K562 (cell line): Measurements from ENCODE around the gene PIP5K1B. TPM values are rescaled to one million over a fixed set of nuclear protein-coding genes. Genes with fewer than 3 reads are reported as not detected.

Source experiments
- ATAC-seq: fragments of 200-7000 bp; cut with Tn5 transposase; 3 replicates; pipeline ENCODE4 v1.9.1; 2020; ENCODE audit warnings: moderate library complexity
- BruUV-seq: library from RNA; stranded (reverse); fragments of 400-500 nt; replicated peaks from 2 replicates; lab custom pipeline; 2021; lab: Mats Ljungman, UMichigan
- CTCF ChIA-PET: fragments of 300-600 bp; formaldehyde crosslinking; extraction: SDS; loops from one replicate; lab custom pipeline; 2021; ENCODE audit warnings: low intra/inter-chr PET ratio; lab: Yijun Ruan, JAX
- POLR2A ChIA-PET: fragments of 300-600, 350-650 bp; sonication (Branson Sonifier 250); formaldehyde crosslinking; extraction: SDS; loops from one replicate; lab custom pipeline; 2021; ENCODE audit warnings: antibody characterized with exemption, inconsistent platforms; lab: Yijun Ruan, JAX
- DNase-seq, 4 experiments: peaks; one replicate each; pipeline versions ENCODE4 v3.0.0 to v3.0.0-alpha.2; 2011 to 2018; ENCODE audit warnings: low spot score in 3 of 4, mixed read lengths in 3 of 4; ENCODE audit errors: extremely low read depth in 1 of 4
- FAIRE-seq: peaks from 2 replicates; lab custom pipeline; 2011; peaks lifted over from hg19 to GRCh38; lab: Jason Lieb, UNC
- H2AFZ ChIP-seq: 2 replicates; pipeline ENCODE4 v1.6.0; 2011; ENCODE audit warnings: low read depth, low read length, control low read depth, inconsistent platforms
- H3K27ac ChIP-seq: fragments of 200-600 bp; 3 replicates; pipeline ENCODE4 v1.8.0; 2011; ENCODE audit warnings: low read depth, mild to moderate bottlenecking, control low read depth, inconsistent platforms, low read length, moderate library complexity, mixed read lengths; ENCODE audit errors: extremely low read depth
- H3K27me3 ChIP-seq, 2 experiments: fragments of 300-600 bp in 1 of 2; 2 replicates in 1 of 2; 3 replicates in 1 of 2; pipeline versions ENCODE4 v1.6.0 to v1.8.0; 2011; ENCODE audit warnings: inconsistent platforms in 2 of 2, low read length in 2 of 2, mild to moderate bottlenecking in 1 of 2, mixed read lengths in 1 of 2, moderate library complexity in 1 of 2; ENCODE audit not compliant: control insufficient read depth in 2 of 2, insufficient read depth in 2 of 2
- H3K36me3 ChIP-seq: fragments of 300-600 bp; 3 replicates; pipeline ENCODE4 v1.8.0; 2011; ENCODE audit warnings: mild to moderate bottlenecking, low read length, inconsistent platforms; ENCODE audit not compliant: control insufficient read depth, insufficient read depth
- H3K4me1 ChIP-seq, 2 experiments: fragments of 200-600 bp in 1 of 2; replicated peaks in 1 of 2; 2 replicates in 1 of 2; 3 replicates in 1 of 2; pipeline versions ENCODE4 v1.5.1 to v1.8.0; 2011; ENCODE audit warnings: inconsistent platforms in 2 of 2, low read length in 2 of 2, mild to moderate bottlenecking in 1 of 2, mixed read lengths in 1 of 2, moderate library complexity in 1 of 2; ENCODE audit not compliant: control insufficient read depth in 2 of 2, insufficient read depth in 2 of 2
- H3K4me2 ChIP-seq: 2 replicates; pipeline ENCODE4 v1.6.1; 2011; ENCODE audit warnings: low read length, control low read depth, inconsistent platforms, mixed read lengths; ENCODE audit not compliant: insufficient read depth
- H3K4me3 ChIP-seq: fragments of 200-600 bp; sonication (generic), shearing (Covaris generic); 2 replicates; pipeline ENCODE4 v1.5.1; 2016; ENCODE audit warnings: control low read depth, inconsistent platforms
- H3K79me2 ChIP-seq: fragments of 200-600 bp; 3 replicates; pipeline ENCODE4 v1.8.0; 2011; ENCODE audit warnings: low read length, inconsistent platforms; ENCODE audit not compliant: control insufficient read depth, insufficient read depth
- H3K9ac ChIP-seq, 2 experiments: 2 replicates each; pipeline versions ENCODE4 v1.6.0 to v1.6.1; 2011; ENCODE audit warnings: low read depth in 2 of 2, low read length in 2 of 2, control low read depth in 1 of 2, inconsistent platforms in 1 of 2, mild to moderate bottlenecking in 1 of 2, mixed read lengths in 1 of 2; ENCODE audit not compliant: insufficient read depth in 1 of 2
- H3K9me1 ChIP-seq: one replicate; pipeline ENCODE4 v1.6.0; 2011; ENCODE audit warnings: inconsistent platforms, mild to moderate bottlenecking, low read length, moderate library complexity; ENCODE audit not compliant: control insufficient read depth, insufficient read depth
- H3K9me3 ChIP-seq: replicated peaks from 2 replicates; pipeline ENCODE4 v1.5.1; 2011; ENCODE audit warnings: low read depth, low read length, inconsistent platforms; ENCODE audit not compliant: control insufficient read depth, insufficient read depth
- H4K20me1 ChIP-seq: replicated peaks from 2 replicates; pipeline ENCODE4 v1.6.1; 2011; ENCODE audit warnings: low read length, inconsistent platforms, mixed read lengths; ENCODE audit not compliant: control insufficient read depth, insufficient read depth
- BMI1 ChIP-seq: fragments of 150-350 bp; IDR thresholded peaks from 2 replicates; pipeline ENCODE4 v1.6.1; 2014; ENCODE audit warnings: low read length
- CHD1 ChIP-seq: fragments of 200-600 bp; sonication (generic); IDR thresholded peaks from one replicate; pipeline ENCODE4 v1.6.1; 2012; ENCODE audit warnings: mild to moderate bottlenecking, moderate library complexity, low read length, inconsistent platforms
- HDGF ChIP-seq: fragments of 450-650 bp; IDR thresholded peaks from 2 replicates; pipeline ENCODE4 v1.6.1; 2016
- HOXB6 ChIP-seq: fragments of 250-450 bp; sonication (Bioruptor Pico); IDR thresholded peaks from 2 replicates; pipeline ENCODE4 v1.5.1; 2022; ENCODE audit warnings: mild to moderate bottlenecking, borderline replicate concordance
- JUND ChIP-seq, 2 experiments: IDR thresholded peaks; 2 replicates in 1 of 2; 3 replicates in 1 of 2; pipeline ENCODE4 v1.6.1; 2011; ENCODE audit warnings: borderline replicate concordance in 2 of 2, low read depth in 2 of 2, low read length in 2 of 2, improper control_type of control experiment in 1 of 2, missing biosample characterization in 1 of 2, missing genetic modification characterization in 1 of 2, missing genetic modification reagents in 1 of 2
- MEIS2 ChIP-seq: fragments of 450-650 bp; IDR thresholded peaks from 2 replicates; pipeline ENCODE4 v1.6.1; 2014; ENCODE audit warnings: mild to moderate bottlenecking; ENCODE audit not compliant: partially characterized antibody
- NFATC3 ChIP-seq: fragments of 450-650 bp; IDR thresholded peaks from 2 replicates; pipeline ENCODE4 v1.6.1; 2017; ENCODE audit warnings: mild to moderate bottlenecking
- RBBP5 ChIP-seq: fragments of 200-600 bp; sonication (generic); IDR thresholded peaks from 2 replicates; pipeline ENCODE4 v1.6.1; 2012; ENCODE audit warnings: borderline replicate concordance, mild to moderate bottlenecking, low read length, control low read depth, inconsistent platforms; ENCODE audit not compliant: insufficient read depth, poor library complexity, severe bottlenecking
- SUPT5H ChIP-seq: fragments of 450-650 bp; IDR thresholded peaks from 2 replicates; pipeline ENCODE4 v1.6.1; 2016
- U2AF2 ChIP-seq: fragments of 200-400 bp; formaldehyde crosslinking; optimal IDR thresholded peaks from 2 replicates; pipeline ENCODE3; 2017; ENCODE audit warnings: low read depth, mild to moderate bottlenecking, low read length
- ZFP1 ChIP-seq: fragments of 450-650 bp; formaldehyde crosslinking; IDR thresholded peaks from 2 replicates; pipeline ENCODE4 v1.4.0; 2020; ENCODE audit warnings: mild to moderate bottlenecking, mixed read lengths
- ZNF197 ChIP-seq: fragments of 200-800 bp; sonication (Bioruptor generic); IDR thresholded peaks from 2 replicates; pipeline ENCODE4 v1.6.1; 2016; ENCODE audit warnings: low read depth, missing genetic modification characterization, missing compliant biosample characterization
- ZNF282 ChIP-seq: sonication (generic); formaldehyde crosslinking; IDR thresholded peaks from 2 replicates; pipeline ENCODE4 v1.8.1; 2023; ENCODE audit warnings: missing genetic modification reagents
- WGBS: fragments of 100-300 bp; shearing (Covaris generic); methylation state at CpG from one replicate; pipeline ENCODE4 v1.1.6; 2016; ENCODE audit warnings: low coverage, mixed read lengths; ENCODE audit not compliant: insufficient coverage; ENCODE audit errors: missing lambda C conversion rate; 5-methylcytosine and 5-hydroxymethylcytosine counted together
- in situ Hi-C: fragments of 300-500 bp; cut with MboI; formaldehyde crosslinking; loops from 4 replicates; pipeline ENCODE4 v1.15.0; 2018; ENCODE audit warnings: inconsistent platforms, mixed read lengths
- intact Hi-C: fragments of 100-400 bp; cut with micrococcal nuclease; formaldehyde crosslinking; loops from 2 replicates; pipeline ENCODE4 v1.14.2; 2022
- polyA plus RNA-seq, 8 experiments: library from polyadenylated mRNA; depleted of rRNA in 4 of 8; stranded (reverse) in 5 of 8; unstranded in 3 of 8; fragments of >200 nt; fragmentation: Nextera tagmentation in 2 of 8; fragmentation: Illumina TruSeq in 1 of 8; extraction: Ambion mirVana in 2 of 8; extraction: Trizol in 1 of 8; gene quantifications; 2 replicates each; pipeline versions ENCODE4 v1.2.1 to v1.2.3, GENCODE V29; 2011 to 2014; ENCODE audit warnings: inconsistent platforms in 1 of 8, missing spikeins in 1 of 8
- total RNA-seq, 7 experiments: library from RNA; depleted of rRNA in 6 of 7; stranded (reverse); fragments of >200 nt in 6 of 7; fragmentation: Illumina TruSeq in 2 of 7; extraction: Trizol in 2 of 7; gene quantifications; 2 replicates each; pipeline versions ENCODE4 v1.2.1 to v1.2.3, GENCODE V29; 2011 to 2021; ENCODE audit warnings: low replicate concordance in 1 of 7
- TF ChIP-seq, protein P1 (sequence below): fragments of 450-650 bp; IDR thresholded peaks from 2 replicates; pipeline ENCODE4 v1.6.1; 2014; ENCODE audit warnings: low read depth, mild to moderate bottlenecking, moderate library complexity, borderline replicate concordance
- TF ChIP-seq, protein P2 (sequence below): IDR thresholded peaks from 2 replicates; pipeline ENCODE4 v1.6.1; 2011; ENCODE audit not compliant: insufficient read length; ENCODE audit errors: extremely low read depth
- TF ChIP-seq, protein P3 (sequence below): fragments of 450-650 bp; formaldehyde crosslinking; IDR thresholded peaks from 2 replicates; pipeline ENCODE4 v1.4.0; 2022; ENCODE audit warnings: missing genetic modification characterization
- TF ChIP-seq, protein P4 (sequence below): fragments of 250-450 bp; sonication (Bioruptor Pico); IDR thresholded peaks from 2 replicates; pipeline ENCODE4 v1.5.0; 2021; ENCODE audit warnings: mild to moderate bottlenecking, moderate library complexity

Gene PIP5K1B
- total and polyA plus RNA-seq, 9 of the 15 experiments (the other 6 are each of a cell fraction or from before 2014, with no cell fraction given) = 3.1 to 12.9 (median 7.4) TPM

DNA sequence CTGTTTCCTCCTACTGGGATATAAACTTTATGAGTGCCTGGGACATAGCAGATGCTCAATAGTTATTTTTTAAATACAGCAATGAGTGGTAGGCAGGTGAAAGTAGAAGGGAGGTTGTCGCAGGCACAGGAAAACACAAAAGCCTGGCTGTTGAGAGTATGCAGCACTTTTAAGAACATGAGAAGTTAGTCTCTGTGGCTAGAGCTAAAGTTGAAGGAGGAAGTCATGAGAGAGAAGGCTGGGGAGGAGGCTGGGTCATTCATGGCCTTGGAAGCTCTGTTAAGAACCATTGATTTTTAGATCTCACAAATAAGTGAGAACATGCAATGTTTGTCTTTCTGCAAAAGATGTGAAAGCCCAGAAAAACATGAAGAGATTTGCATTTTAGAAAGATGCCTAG is 182.2 kb downstream of the PIP5K1B start:
- intact Hi-C loops = no loop called here
- DNase-seq (no peak), ATAC-seq (no peak), FAIRE-seq (no peak)
- Histone ChIP-seq H3K4me3 (no peak overlapping the region), H3K79me2 (no peaks in the 10 kb centered on the region), H3K9me1 (no peaks in the 10 kb centered on the region), H3K27ac (no peak overlapping the region), H3K4me2 (no peak overlapping the region), H3K4me1 (no peaks in the 10 kb centered on the region; a peak in 3 of 5 replicates), H3K9ac (no peak overlapping the region), H3K9me3 (no peaks in the 10 kb centered on the region), H2AFZ (no peak overlapping the region), H3K36me3 (no peaks in the 10 kb centered on the region), H4K20me1 (no peaks in the 10 kb centered on the region), H3K27me3 (no peaks in the 10 kb centered on the region)
- 78% methylated on average over 1 of the region's 1 CpG for WGBS
- CTCF ChIA-PET = no interaction called here
- no TSS peak for BruUV-seq
- POLR2A ChIA-PET = no interaction called here
- in situ Hi-C loops = no loop called here
- TF ChIP-seq HOXB6 (CRISPR knock-in tag) (no peak), U2AF2 (no peak), JUND (IDR thresholded peaks at IDR 0.05; ENCODE audit: borderline replicate concordance, low read depth, low read length) (no peak), JUND (tag; IDR thresholded peaks at IDR 0.05; ENCODE audit: borderline replicate concordance, low read depth, low read length) (no peak), CHD1 (no peak), NFATC3 (no peak), ZNF197 (CRISPR knock-in tag) (no peak), BMI1 (no peak), HDGF (no peak), SUPT5H (no peak), ZFP1 (CRISPR knock-in tag) (no peak), ZNF282 (CRISPR knock-in tag) (no peak), RBBP5 (no peak), MEIS2 (no peak)
- TF ChIP-seq, protein P1, sequence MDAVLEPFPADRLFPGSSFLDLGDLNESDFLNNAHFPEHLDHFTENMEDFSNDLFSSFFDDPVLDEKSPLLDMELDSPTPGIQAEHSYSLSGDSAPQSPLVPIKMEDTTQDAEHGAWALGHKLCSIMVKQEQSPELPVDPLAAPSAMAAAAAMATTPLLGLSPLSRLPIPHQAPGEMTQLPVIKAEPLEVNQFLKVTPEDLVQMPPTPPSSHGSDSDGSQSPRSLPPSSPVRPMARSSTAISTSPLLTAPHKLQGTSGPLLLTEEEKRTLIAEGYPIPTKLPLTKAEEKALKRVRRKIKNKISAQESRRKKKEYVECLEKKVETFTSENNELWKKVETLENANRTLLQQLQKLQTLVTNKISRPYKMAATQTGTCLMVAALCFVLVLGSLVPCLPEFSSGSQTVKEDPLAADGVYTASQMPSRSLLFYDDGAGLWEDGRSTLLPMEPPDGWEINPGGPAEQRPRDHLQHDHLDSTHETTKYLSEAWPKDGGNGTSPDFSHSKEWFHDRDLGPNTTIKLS = no peak
- TF ChIP-seq, protein P2, sequence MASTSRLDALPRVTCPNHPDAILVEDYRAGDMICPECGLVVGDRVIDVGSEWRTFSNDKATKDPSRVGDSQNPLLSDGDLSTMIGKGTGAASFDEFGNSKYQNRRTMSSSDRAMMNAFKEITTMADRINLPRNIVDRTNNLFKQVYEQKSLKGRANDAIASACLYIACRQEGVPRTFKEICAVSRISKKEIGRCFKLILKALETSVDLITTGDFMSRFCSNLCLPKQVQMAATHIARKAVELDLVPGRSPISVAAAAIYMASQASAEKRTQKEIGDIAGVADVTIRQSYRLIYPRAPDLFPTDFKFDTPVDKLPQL = no peak
- TF ChIP-seq, protein P3, sequence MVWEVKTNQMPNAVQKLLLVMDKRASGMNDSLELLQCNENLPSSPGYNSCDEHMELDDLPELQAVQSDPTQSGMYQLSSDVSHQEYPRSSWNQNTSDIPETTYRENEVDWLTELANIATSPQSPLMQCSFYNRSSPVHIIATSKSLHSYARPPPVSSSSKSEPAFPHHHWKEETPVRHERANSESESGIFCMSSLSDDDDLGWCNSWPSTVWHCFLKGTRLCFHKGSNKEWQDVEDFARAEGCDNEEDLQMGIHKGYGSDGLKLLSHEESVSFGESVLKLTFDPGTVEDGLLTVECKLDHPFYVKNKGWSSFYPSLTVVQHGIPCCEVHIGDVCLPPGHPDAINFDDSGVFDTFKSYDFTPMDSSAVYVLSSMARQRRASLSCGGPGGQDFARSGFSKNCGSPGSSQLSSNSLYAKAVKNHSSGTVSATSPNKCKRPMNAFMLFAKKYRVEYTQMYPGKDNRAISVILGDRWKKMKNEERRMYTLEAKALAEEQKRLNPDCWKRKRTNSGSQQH = no peak
- TF ChIP-seq, protein P4, sequence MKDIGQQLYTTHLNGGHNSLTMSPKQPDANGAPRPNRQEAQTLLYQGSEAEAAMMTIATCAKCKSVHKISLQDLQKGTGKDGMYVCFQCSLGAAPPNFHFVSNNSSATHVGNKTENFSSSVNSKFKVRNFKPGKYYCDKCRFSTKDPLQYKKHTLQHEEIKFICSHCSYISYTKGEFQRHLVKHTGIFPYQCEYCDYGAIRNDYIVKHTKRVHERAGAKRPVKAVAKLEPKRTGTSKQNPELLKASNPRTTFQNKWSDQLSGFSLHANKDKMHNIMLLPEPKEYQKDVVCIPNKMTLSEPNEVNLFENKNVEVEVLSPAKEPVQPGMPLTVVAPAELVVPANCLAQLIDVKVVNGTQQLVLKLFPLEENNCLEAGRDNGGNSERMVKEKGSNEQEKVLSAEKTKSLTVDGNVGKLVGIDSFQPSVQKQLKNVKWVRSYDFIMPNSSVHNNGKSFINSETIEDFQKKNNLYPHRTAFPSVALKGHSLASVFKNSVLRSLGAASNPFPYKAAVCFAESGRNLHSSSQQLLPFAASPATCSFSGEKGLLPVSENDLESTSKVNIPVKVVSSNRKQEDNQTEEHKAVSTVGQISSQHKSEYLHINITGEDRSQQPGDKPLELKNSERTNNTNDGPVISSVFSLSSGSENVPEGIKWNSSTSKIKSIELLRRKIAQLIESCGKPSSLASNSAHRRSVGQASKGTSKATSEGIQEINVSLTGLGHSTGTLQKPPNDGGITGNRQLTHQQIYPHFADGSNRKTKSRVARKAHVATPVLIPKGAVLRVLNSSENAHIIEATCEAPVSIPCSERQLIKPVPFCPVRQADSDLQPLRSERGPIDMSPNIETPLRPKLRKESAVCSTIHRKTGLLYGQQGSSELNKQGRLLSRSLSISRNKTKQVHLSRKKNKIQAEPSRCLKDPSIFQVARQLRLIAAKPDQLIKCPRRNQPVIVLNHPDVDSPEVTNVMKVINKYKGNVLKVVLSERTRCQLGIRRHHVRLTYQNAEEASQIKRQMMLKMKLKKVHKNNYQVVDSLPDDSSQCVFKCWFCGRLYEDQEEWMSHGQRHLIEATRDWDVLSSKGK (CRISPR knock-in tag) = no peak
